DOHH2 (cell line): Measurements from ENCODE around the gene ATG2B.

Experiments used
- CTCF ChIP-seq: fragments of 200-600 bp; sonication (generic); IDR thresholded peaks from one replicate; pipeline ENCODE4 v1.5.1; 2014; ENCODE audit warnings: antibody characterized with exemption, mild to moderate bottlenecking, low read depth, low read length; ENCODE audit not compliant: poor library complexity, severe bottlenecking
- EZH2phosphoT487 ChIP-seq: fragments of 200-600 bp; sonication (generic); IDR thresholded peaks from 2 replicates; pipeline ENCODE4 v1.6.1; 2017; ENCODE audit warnings: borderline replicate concordance, mild to moderate bottlenecking, antibody characterized with exemption, low read length, moderate library complexity, mixed read lengths

DNA sequence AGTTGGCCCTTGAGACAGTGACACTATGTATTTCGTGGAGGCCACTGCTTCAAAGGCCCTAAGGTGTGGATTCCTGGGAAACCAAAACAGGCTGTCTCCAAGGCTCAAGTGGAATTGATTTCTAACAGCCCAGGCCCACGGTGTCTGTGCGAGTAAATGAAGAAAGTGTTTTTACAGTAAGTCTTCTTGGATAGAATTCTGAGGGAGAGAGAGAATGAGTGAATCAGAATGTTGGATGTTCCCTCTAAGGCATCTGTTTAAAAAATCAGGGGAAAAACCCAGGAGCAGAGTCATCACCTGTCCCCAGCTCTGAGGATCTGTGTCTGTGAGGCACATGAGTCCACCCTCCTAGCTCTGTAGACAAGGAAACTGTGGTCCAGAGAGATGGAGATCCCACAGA lies 129.5 kb downstream of the ATG2B start:
- TF ChIP-seq CTCF: no peak
- no peak for TF ChIP-seq EZH2phosphoT487
